Hematopoietic multipotent progenitor cell treated with erythropoietin and hydrocortisone succinate and interleukin-3 and kit ligand, for 4 days (in vitro differentiated cells): Measurements from ENCODE around the gene PXMP4.
"Not testable (repeated sequence)": the region's sequence is repeated elsewhere in the genome, so short reads cannot be mapped to it uniquely, and the experiment has no call there.

Experiments
- DNase-seq: peaks from one replicate; pipeline ENCODE4 v3.0.0-alpha.2; 2015

PXMP4 gene, protein sequence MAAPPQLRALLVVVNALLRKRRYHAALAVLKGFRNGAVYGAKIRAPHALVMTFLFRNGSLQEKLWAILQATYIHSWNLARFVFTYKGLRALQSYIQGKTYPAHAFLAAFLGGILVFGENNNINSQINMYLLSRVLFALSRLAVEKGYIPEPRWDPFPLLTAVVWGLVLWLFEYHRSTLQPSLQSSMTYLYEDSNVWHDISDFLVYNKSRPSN

DNA sequence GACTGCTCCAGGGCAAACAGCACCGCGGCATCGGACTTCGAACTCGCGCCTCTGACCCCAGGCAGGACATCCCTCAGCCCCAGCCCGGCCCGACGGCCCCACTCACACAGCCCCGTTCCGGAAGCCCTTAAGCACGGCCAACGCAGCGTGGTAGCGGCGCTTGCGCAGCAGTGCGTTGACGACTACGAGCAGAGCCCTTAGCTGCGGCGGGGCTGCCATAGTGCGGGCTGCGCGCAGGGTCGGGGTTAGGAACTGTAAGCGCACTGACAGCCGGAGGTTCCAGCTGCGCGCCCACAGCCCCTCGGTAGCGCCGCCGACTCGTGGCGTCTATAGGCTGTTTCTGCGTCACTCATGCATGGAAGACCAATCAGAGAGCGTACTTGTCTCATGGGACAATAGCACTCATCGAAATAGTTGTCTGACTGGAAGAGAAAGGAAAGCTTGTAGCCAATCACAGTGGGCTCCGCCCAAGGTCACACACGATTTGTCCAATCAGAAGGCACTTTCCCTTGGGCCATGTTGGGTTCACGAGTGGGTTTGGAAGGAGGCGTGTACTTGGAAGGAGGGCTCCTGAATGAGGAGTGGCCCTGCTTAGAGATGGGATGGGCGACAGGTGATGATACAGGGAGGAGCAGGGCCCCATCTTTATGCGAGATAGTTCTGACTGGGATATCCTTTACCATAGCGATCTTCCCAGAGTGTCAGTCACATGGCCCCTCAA lies at the start of gene PXMP4:
TSS of gene PXMP4 (minus strand) at position 322 of the 721 bp plus-strand sequence. CDS start at position 219, 103 bp downstream.
- DNase-seq, result peak; percentile 98

DNA sequence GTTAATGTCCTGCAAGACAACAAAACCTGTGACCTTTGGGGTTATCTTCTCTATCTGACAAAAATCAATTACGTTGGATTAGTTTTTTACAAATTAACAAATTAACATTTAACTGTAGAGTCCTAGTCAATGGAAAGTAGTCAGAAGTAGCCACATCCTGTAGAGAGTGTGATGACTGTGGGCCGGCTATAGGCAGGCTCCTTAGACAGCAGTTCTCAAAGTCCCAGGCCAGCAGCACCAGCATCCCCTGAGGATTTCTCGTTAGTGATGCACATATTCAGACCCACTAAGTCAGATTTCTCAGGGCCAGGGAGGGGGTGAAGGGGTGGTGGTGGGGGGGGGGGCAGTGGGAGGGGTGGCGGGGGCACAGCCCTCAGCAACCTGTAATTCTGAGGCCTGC lies 48.9 kb upstream of the PXMP4 start:
- DNase-seq, result no peak

DNA sequence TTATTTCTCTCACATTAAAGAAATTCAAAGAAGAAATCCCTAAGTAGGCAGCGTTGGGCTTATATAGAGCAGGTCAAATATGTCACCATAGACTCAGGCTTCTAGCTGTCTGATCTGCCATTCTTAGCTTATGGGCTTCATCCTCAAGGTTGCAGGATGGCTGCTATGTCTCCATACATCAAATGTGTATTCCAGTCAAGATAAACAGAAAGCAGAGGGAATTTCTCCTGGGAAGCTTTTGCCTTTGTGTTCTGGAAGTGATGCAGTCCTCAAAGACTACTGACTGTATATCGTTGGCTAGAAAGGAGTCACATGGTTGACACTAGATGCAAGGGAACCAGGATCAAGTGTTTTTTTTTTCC lies 47.6 kb upstream of the PXMP4 start:
- no peak for DNase-seq

DNA sequence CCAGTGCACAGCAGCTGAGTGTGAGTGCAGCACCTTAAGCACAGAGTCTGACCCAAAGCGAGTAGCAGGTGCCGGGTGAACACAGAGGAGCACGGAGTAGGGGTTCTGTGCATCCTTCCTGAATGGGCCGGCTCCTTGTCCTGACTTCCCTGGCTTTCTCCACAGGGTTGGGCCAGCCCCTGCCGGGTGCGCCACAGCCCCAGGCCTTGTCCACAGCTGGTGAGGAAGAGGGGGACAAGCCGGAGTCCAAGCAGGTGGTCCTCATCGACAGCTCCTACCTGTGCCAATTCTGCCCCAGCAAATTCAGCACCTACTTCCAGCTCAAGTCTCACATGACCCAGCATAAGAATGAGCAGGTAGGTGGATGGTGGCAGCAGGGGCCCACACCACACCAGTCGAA lies 46.6 kb upstream of the PXMP4 start:
- no peak for DNase-seq

DNA sequence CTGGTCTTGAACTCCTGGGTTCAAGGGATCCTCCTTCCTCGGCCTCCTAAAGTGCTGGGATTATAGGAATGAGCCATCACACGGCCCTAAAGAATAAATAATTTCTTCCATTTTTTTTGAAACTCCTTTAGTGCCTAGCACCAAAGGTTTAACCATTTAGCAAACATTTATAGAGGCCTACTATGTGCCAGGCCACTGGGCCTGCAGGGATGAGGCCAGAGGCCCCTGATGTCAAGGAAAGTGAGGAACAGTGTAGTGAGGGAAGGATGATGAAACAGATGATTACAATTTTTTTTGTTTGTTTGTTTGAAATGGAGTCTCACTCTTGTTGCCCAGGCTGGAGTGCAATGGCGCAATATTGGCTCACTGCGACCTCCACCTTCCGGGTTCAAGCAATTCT lies 45.5 kb upstream of the PXMP4 start:
- DNase-seq, result no peak

DNA sequence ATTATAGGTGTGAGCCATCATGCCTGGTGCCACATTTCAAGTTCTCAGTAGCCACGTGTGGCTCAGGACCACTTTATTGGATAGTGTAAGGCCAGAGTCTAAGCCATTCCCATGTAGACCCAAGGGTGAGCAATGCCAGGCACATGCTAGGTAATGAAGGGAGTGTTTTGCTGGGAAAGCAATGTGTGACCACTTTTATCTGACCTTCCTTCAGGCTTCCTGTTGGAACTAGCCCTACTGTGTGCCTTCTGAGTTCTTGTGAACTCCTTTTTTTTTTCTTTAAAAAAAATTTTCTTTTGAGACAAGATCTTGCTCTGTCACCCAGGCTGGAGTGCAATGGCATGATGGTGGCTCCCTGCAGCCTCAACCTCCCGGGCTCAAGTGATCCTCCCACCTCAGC lies 45.0 kb upstream of the PXMP4 start:
- DNase-seq, result no peak

DNA sequence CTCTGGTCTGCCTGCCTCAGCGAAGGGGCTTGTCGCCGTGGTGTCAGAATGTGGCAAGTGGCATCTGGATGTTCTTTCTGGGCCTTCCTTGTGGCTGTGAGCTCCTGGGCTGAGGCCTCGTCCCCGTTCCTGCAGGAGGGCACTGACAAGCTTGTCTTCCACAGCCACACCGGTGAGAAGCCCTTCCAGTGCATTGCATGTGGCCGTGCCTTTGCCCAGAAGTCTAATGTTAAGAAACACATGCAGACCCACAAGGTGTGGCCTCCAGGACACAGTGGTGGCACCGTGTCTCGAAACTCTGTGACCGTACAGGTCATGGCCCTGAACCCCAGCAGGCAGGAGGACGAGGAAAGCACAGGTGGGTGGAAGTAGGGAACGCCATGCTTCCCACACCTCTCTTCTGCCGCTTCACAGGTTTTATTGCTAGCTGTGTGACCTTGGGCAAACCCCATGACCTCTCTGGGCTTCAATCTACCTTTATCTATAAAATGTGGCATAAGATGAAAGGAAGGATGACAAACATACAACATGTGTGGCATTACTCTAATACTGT lies 41.7 kb upstream of the PXMP4 start:
- DNase-seq, result no peak

DNA sequence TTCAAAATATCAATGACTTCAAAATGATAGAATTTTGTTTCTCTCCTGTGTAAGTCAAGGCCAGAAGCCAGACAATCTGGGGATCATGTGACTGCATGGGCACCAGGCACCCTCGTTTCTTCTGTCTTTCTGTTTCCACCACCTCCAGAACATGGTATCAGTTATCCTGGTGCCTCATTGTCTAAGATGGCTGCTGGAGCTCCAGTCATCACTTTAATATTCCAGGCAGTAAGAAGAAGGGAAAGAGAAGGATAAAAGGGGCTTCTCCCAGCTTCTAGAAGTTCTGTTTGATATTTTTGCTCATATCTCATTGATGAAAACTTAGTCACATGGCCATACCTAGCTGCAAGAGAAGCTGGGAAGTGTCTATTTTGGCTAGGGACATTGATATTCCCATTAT lies 37.3 kb upstream of the PXMP4 start:
- DNase-seq, result no peak

DNA sequence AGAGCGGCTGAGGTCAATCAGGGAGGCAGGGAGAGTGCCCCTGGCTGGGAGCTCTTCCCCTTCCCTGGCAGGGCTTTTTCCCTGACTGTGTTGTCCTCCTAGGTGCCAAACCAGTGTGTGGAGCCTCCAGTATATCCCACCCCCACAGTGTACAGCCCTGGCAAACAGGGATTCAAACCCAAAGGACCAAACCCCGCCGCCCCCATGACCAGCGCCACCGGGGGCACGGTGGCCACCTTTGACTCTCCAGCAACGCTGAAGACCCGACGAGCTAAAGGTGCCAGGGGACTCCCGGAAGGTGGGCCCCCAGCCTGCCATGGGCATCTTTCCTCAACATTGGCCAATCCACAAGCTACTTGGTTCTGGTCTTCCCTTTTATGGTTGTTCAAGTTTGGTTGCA lies 36.9 kb upstream of the PXMP4 start:
- no peak for DNase-seq

DNA sequence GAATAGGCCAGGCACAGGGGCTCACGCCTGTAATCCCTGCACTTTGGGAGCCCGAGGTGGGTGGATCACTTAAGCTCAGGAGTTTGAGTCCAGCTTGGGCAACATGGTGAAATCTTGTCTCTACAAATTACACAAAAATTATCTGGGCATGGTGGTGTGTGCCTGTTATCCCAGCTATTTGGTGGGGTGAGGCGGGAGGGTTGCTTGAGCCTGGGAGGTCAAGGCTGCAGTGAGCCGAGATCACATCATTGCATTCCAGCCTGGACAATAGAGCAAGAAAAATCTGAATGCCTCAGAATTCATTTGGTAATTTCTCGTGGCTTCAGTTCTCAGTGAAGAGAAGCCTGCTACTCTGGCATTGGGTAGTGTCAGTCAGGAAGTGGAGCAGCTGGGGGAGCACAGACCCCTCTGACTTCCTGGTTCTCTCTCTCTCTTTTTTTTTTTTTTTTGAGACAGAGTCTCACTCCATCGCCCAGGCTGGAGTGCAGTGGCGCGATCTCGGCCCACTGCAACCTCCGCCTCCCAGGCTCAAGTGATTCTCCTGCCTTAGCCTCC lies 35.9 kb upstream of the PXMP4 start:
- DNase-seq, result not testable (repeated sequence)

DNA sequence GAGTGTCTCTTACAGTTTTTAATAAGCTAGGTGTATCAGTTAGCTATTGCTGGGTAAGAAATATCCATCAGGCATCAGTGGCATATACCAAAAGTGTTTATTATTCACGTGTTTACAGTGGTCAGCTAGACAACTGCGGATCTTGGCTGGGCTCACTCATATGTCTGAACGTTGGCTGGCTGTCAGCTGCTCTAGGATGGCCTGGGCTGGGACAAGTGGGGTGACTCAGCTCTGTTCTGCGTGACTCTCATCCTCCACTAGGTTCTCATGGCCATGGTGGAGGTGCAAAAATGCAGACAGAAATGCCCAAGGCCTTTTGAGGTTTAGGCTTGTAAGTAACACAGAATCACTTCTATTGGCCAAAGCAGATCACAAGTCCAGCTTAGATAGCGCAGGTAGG lies 33.7 kb upstream of the PXMP4 start:
- DNase-seq, result no peak

DNA sequence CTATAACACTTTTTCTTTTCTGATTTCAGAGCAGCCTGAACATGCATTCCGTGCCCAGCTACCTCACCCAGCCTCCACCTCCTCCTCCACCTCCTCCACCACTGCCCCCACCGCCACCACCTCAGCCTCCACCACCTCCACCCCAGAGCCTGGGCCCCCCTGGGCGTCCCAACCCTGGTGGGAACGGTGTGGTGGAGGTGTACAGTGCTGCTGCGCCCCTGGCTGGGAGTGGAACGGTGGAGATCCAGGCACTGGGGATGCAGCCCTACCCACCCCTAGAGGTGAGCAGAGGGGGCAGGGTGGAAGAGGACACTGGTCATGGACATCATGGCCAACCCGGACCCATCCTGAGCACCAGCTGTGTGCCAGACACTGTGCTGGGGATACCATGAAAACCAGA lies 33.0 kb upstream of the PXMP4 start:
- no peak for DNase-seq

DNA sequence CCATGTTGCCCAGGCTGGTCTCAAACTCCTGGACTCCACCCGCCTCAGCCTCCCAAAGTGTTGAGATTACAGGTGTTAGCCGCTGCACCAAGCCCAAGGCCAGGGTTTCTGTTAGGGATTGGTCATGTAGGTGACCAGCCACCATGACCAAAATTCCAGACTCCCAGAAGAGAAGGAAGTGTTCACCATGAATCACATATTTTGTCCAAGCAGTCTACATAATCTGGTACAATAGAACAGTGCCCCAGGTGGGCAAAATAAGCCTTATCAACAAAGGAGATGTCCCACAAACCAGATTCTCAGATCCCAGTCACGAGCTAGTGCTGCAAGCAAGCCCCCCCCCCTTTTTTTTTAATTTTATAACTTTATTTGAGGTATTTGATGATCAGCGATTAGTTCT lies 31.7 kb upstream of the PXMP4 start:
- no peak for DNase-seq

DNA sequence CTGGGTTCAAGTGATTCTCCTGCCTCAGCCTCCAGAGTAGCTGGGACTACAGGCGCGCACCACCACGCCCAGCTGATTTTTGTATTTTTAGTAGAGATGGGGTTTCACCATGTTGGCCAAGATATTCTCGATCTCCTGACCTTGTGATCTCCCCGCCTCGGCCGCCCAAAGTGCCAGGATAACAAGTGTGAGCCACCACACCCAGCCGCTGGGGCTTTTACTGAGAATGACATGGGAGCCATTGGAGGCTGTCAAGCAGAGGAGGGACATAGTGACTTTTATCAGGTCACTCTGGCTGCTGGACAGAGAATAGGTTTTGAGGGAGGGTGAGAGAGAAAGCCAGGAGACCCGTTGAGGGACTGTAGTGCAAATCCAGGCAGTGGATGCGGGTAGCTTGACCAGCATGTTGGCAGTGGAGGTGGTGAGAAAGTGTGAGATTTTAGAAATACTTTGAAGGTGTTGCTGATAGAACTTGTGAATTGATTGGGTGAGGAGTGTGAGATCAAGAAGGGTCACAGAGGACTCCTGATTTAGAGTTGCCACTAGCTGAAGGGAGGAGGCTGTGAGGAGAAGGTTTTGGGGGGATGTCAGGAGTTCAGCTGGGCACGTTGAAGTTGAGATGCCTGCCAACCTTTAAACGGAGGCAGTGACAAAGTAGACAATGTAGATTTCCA lies 26.4 kb upstream of the PXMP4 start:
- peak; percentile 15 for DNase-seq

DNA sequence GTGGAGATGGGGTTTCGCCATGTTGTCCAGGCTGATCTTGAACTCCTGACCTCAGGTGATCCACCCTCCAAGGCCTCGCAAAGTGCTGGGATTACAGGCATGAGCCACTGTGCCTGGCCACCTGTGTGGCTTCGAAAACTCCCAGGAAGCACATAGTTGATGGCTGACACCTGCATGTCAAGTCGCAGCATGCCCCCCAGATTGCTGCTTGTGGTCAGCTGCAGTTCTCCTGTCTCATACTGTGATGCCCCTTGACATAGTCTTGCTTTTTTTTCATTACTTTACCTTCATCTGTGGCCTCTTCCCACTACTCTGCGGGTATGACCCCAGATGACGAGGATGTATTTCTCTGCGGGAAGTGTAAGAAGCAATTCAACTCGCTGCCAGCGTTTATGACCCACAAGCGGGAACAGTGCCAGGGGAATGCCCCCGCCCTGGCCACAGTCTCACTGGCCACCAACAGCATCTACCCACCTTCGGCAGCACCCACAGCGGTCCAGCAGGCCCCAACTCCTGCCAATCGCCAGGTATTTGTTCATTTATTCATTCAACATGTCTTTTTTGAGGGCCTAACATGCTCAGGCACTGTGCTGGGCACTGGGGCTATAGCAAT lies 24.8 kb upstream of the PXMP4 start:
- no peak for DNase-seq

DNA sequence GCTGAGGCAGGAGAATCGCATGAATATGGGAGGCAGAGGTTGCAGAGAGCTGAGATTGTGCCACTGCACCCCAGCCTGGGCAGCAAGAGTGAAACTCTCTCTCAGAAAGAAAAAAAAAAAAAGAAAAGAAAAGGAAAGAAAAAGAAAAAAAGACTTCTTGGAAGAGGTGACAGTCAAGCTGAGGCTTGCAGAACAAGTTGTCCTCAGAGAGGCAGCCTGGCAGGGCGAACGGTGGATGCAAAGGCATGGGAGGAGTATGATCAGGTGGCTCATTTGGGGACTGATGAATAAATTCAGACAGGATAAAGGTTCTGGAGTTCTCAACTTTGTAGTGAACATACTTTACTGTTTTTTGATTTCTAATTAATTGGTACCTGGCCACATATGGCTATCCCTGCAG lies 24.1 kb upstream of the PXMP4 start:
- no peak for DNase-seq

DNA sequence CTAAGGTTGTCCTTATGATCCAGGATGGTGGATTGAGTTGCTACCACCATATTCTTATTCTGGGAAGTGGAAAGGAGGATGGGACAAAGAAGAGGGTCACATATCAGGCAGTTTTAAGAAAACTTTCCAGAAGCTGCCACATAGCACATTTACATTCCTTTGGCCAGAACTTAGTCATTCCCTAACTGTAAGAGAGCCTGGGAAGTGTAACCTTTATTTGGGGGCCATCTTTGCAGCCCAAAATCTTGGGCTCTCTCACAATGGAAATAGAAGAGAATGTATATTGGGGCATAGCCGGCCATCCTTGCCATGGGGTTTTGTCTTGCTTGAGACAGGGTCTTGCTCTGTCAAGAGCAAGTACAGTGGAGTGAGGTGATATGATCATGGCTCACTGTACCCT lies 20.1 kb upstream of the PXMP4 start:
- no peak for DNase-seq

DNA sequence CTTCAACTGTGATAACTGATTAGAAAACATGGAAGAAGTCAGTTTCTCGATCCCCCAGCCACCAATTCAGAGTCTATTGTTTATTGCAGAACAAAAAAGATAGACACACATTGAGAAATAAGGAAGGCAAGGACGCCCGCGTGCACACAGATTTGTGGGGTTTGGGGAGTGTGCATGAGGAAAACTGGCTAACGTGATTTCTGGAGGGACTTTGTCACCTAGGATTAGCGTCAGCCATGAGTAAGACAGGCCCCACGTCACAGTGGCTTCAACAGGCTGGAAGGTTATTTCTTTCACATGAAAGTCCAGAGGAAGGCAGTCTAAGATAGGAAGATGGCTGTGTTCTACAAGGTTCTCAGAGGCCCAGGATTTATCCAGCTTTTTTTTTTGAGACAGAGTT lies 19.4 kb upstream of the PXMP4 start:
- no peak for DNase-seq

DNA sequence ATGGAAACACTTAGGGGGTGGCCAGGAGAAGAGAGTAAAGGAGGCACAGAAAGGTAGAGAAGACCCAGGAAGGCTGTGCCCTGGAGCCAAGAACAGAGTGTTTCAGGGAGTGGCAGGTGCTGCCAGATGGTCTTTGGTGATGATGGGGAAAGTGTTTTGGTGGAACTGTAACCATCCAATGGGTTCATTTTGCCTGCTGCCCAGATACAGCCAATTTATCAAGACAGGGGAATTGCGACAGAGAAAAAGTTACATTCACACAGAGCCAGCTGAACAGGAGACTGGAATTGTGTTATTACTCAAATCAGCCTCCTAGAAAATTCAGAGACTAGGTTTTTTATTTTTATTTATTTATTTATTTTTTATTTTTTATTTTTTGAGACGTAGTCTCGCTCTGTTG lies 16.9 kb upstream of the PXMP4 start:
- DNase-seq, result no peak

DNA sequence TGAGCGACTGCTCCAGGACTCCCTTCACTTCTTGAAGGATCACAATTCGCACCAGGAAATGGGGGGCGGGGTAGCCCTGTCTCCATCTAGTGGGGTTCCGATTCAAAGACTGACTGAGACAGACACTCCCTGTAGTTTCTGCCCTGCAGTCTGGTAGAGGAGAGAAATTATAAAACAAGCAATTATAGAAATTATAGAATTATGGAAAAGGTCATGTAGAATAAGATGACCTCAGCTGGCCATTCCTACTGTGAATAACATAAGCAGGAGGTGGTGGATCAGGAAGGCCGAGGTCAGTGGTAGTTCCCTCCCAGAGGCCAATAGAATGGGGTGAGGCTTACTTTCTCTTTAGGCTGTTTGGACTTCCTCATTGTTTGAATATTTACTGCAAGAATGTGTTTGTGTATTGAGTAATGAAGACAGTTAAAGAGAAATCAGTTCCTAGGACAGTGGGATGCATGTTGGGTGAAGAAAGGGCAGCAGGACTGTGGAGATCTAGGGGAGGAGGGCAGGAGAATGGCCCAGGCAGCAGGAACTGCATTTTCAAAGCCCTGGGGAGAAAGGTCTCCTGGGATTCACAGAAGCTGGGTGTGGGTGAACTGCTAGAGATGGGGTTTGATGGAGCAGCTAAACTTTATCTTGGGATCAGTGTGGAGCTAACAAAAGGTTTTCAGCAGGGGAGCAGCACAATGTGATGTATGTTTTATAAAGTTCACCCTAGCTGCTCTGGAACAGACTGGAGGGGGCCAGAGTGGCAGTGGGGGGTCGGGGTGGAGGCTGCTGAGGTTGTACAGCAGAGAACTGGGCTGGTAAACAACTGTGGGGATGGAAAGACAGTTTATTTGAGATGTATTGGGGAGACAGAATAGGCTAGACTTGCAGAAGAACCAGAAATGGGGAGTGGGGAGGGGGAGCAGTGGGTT lies 13.8 kb upstream of the PXMP4 start:
- peak; percentile 71 for DNase-seq

DNA sequence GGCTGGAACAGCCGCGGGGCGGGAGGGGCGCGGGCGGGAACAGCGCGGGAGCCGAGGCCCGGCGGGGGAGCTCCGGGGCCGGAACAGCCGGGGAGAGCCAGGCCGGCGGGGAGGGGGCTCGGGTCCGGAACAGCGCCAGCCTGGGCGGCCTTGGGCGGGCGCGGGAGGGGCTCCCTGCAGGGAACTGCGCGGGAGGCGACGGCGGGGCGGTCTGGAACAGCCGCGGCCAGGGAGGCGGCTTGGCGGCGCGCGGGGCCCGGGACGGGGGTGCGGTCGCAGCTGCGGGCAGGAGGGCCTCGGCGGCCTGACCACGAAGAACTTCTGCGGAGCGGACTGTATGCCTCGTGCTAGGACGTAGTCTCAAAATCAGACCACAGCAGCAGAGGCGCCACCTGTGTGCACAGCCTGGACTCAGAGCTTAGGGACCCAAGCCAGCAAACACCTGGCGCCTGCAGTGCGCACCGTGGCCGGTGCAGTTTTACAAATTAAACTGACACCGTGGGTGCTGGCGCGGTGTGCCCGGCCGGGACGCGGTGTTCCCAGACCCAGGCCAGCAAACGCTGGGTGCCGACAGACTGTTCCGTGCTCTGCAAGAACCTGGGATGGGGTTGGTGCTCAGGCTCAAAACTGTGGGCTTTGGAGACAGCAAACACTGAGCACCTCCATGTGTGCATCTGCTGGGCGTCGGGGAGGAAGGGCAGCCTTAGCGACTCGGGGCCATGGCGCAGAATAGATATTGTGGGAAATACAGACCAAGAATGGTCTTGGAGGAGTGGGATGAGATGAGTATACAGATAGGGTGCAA lies 12.3 kb upstream of the PXMP4 start:
- no peak for DNase-seq
